ENCODE measurements around the gene GPR12. TPM values are rescaled to one million over a fixed set of nuclear protein-coding genes. Genes with fewer than 3 reads are reported as not detected.

GPR12 gene
- total RNA-seq, 2 donors from 2014 or later, result 0.05 to 0.30 TPM

DNA sequence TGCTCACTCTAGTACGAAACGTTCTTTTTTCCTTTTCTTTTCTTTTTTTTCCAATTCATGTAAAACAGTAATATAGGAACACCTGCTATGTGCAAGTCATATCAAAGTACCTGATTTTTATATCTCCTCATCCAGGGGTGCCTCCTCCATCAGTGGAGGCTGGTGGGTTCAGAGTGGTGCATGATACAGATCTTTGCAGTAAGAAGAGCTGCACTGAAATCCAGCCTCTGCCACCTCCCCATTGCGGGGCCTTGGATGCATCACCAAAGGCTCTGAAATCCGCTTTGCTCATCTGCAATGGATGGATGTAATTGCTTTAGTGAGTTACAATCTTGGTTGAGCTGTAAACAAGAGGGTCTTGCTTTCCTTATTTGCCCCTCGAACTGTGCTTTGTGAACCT, 38.3 kb downstream of the GPR12 start:
- H3K27ac ChIP-seq, result no peak overlapping the region
- no peaks in the 10 kb centered on the region for H3K4me1 ChIP-seq
- no peak for DNase-seq
- TF ChIP-seq, protein P1, sequence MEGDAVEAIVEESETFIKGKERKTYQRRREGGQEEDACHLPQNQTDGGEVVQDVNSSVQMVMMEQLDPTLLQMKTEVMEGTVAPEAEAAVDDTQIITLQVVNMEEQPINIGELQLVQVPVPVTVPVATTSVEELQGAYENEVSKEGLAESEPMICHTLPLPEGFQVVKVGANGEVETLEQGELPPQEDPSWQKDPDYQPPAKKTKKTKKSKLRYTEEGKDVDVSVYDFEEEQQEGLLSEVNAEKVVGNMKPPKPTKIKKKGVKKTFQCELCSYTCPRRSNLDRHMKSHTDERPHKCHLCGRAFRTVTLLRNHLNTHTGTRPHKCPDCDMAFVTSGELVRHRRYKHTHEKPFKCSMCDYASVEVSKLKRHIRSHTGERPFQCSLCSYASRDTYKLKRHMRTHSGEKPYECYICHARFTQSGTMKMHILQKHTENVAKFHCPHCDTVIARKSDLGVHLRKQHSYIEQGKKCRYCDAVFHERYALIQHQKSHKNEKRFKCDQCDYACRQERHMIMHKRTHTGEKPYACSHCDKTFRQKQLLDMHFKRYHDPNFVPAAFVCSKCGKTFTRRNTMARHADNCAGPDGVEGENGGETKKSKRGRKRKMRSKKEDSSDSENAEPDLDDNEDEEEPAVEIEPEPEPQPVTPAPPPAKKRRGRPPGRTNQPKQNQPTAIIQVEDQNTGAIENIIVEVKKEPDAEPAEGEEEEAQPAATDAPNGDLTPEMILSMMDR (IDR thresholded peaks at IDR 0.05), result no peak
- H3K4me3 ChIP-seq, result no peak overlapping the region
- intact Hi-C loops (cut with DNase I), result no loop called here
- no peaks in the 10 kb centered on the region for H3K9me3 ChIP-seq
- no peaks in the 10 kb centered on the region for H3K36me3 ChIP-seq
- no peak overlapping the region for H3K9ac ChIP-seq (ENCODE audit: low read depth in 2 of 2, low read length in 2 of 2)
- H3K27me3 ChIP-seq, result no peaks in the 10 kb centered on the region

DNA sequence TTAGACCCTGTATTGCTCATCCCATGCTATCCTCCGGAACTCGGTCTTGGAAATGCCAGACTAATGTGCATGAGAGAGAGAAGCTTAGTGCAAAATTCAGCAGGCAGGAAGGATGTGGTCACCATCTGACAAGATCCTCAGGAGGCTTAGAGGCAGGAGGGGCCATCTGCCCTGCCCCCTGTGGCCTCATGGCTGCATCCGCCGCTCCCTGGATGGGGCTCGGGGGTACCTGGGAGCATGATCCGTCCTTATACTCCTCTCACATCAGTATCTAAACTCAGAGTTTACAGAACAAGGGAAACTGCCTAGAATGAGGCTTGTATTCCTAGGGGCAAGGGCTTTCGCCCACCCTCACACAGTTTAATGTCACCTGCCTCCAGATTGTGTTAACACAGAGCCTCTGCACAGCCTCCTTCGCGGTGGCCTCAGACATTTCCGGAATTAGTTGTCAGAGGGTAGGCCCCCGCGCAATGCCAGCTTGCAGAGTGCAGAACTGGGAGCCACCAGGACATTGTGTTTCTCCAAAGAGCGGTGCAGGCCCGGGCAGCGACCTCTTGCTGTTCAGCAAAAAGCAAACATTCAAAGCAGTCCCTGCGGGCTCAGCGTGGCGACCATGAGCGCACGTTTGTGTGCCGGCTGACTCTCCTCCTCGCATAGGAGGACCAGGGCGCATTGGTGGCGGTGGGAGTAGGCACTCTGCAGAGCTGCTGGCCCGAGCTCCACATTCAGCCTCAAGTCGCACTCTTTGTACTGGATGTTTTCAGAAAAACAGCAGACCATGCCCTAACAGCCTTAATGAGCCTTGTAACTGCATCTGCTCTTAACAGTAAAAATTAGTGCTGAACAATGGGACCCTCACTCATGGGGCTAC, 39.1 kb downstream of the GPR12 start:
- H3K4me3 ChIP-seq, result no peak overlapping the region
- no peaks in the 10 kb centered on the region for H3K27me3 ChIP-seq
- TF ChIP-seq, protein P1 (IDR thresholded peaks at IDR 0.05), result no peak
- H3K4me1 ChIP-seq, result no peaks in the 10 kb centered on the region
- no peak for DNase-seq
- H3K9ac ChIP-seq (ENCODE audit: low read depth in 2 of 2, low read length in 2 of 2), result no peak overlapping the region
- H3K36me3 ChIP-seq, result no peaks in the 10 kb centered on the region
- no peaks in the 10 kb centered on the region for H3K9me3 ChIP-seq
- intact Hi-C loops (cut with DNase I), result no loop called here
- no peak overlapping the region for H3K27ac ChIP-seq

DNA sequence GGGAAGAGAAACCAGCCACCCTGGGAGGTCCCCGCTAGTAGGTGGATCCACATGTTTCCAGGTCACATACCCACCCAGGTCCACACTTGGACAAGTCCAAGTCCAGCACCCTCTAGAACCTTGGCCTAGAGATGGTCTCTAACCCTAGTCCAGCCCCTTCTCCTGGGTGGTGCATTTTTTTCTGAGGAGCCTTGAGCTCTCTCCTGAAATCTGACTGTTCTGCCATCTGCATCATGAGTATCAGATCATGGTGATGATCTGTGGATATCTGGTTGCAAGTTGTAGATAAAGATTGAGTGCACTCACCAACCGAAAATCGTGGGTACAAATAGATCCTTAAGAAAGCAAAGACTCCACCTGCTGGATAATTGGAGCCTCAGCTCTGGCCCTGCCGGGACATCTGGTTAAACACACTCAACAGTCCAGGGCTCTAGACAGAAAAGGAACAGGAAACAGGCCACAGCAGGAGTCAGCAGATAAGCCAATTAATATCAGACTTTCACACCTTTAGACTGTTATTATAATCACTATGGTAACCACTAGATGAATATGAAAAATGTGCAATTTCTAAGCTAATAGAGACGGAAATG, 41.1 kb downstream of the GPR12 start:
- DNase-seq, result no peak
- no peak overlapping the region for H3K9ac ChIP-seq (ENCODE audit: low read depth in 2 of 2, low read length in 2 of 2)
- intact Hi-C loops (cut with DNase I), result no loop called here
- TF ChIP-seq, protein P1 (IDR thresholded peaks at IDR 0.05), result no peak
- no peaks in the 10 kb centered on the region for H3K36me3 ChIP-seq
- no peak overlapping the region for H3K27ac ChIP-seq
- no peaks in the 10 kb centered on the region for H3K9me3 ChIP-seq
- H3K27me3 ChIP-seq, result no peaks in the 10 kb centered on the region
- no peak overlapping the region for H3K4me3 ChIP-seq
- H3K4me1 ChIP-seq, result no peaks in the 10 kb centered on the region

DNA sequence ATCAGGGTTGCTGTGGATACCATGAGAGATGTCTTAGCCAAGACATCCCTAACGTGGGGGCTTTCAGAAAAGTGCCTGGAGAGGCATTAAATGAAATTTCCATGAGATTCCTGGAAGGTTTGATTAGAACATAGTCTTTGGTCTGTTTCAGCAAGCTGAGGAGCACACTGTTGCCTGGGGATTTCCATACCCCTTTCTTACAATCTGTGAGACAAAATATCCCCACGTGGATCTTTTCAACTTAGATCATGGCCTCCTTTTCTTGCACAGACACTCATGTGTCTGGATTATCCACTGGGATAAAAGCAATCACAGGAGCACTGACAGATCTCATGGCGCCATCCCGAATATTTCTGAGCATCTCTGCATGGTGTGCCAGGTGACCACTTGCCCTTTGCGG, 41.7 kb downstream of the GPR12 start:
- Histone ChIP-seq H3K36me3 (no peaks in the 10 kb centered on the region), H3K4me1 (no peaks in the 10 kb centered on the region), H3K27me3 (no peaks in the 10 kb centered on the region), H3K9me3 (no peaks in the 10 kb centered on the region), H3K27ac (no peak overlapping the region), H3K4me3 (no peak overlapping the region), H3K9ac (ENCODE audit: low read depth in 2 of 2, low read length in 2 of 2) (no peak overlapping the region)
- intact Hi-C loops (cut with DNase I), result no loop called here
- DNase-seq, result no peak
- TF ChIP-seq, protein P1 (IDR thresholded peaks at IDR 0.05), result no peak

DNA sequence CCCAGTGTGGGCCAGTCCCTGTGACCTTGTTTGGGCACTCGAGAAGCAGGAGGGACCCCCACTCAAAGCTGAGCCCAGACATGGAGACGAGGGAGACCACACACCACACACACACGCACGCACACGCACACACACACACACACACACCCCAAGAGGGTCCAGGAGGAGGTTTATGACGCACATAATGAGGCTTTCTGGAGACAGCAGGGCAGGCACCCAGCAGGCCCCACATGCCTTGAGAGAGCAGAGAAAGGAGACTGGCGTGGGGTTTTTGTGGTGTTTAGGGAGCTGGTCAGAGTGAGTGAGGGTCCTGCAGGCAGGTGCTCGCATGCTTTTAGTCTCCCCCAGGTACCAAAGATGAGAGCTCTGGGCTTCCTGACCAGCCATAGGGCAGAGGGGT, 42.4 kb downstream of the GPR12 start:
- DNase-seq, result no peak
- Histone ChIP-seq H3K36me3 (no peaks in the 10 kb centered on the region), H3K27ac (no peak overlapping the region), H3K9ac (ENCODE audit: low read depth in 2 of 2, low read length in 2 of 2) (no peak overlapping the region), H3K27me3 (no peaks in the 10 kb centered on the region), H3K9me3 (no peaks in the 10 kb centered on the region), H3K4me1 (no peaks in the 10 kb centered on the region), H3K4me3 (no peak overlapping the region)
- TF ChIP-seq, protein P1 (IDR thresholded peaks at IDR 0.05), result no peak
- intact Hi-C loops (cut with DNase I), result no loop called here

Measured in colonic mucosa (tissue), 4 donors.